GM12878 (cell line): Measurements from ENCODE around the gene ZNF892. TPM values are rescaled to one million over a fixed set of nuclear protein-coding genes. Genes with fewer than 3 reads are reported as not detected.

ENCODE experiments used
- ATAC-seq: fragments of 200-7000 bp; cut with Tn5 transposase; 3 replicates; pipeline ENCODE4 v1.9.1; 2020; ENCODE audit warnings: mild to moderate bottlenecking, moderate library complexity
- BruUV-seq: library from RNA; stranded (reverse); fragments of 400-500 nt; replicated peaks from 2 replicates; lab custom pipeline; 2021; lab: Mats Ljungman, UMichigan
- CTCF ChIA-PET: fragments of 300-600 bp; sonication (Branson Sonifier 250); formaldehyde crosslinking; extraction: SDS; loops from one replicate; lab custom pipeline; 2021; ENCODE audit warnings: inconsistent platforms; lab: Yijun Ruan, JAX
- POLR2A ChIA-PET: fragments of 350-600 bp; formaldehyde crosslinking; extraction: SDS; loops from one replicate; lab custom pipeline; 2021; ENCODE audit warnings: inconsistent platforms; lab: Charles Lee
- RAD21 ChIA-PET: fragments of 300-600 bp; sonication (Branson Sonifier 250); formaldehyde crosslinking; loops from one replicate; lab custom pipeline; 2023; ENCODE audit warnings: antibody characterized with exemption; ENCODE audit not compliant: unreplicated experiment; lab: Charles Lee
- SMC1A ChIA-PET: fragments of 300-600 bp; sonication (Branson Sonifier 250); formaldehyde crosslinking; loops from one replicate; lab custom pipeline; 2023; ENCODE audit not compliant: unreplicated experiment, uncharacterized antibody; lab: Charles Lee
- DNase-seq: peaks from one replicate; pipeline ENCODE4 v3.0.0-alpha.2; 2011; ENCODE audit warnings: low read depth, low spot score
- FAIRE-seq: peaks from 3 replicates; lab custom pipeline; 2011; peaks lifted over from hg19 to GRCh38; lab: Jason Lieb, UNC
- H2AFZ ChIP-seq: 2 replicates; pipeline ENCODE4 v1.6.0; 2011; ENCODE audit warnings: low read depth, low read length, control low read depth; ENCODE audit not compliant: control insufficient read depth
- H3K27ac ChIP-seq: 2 replicates; pipeline ENCODE4 v1.5.1; 2011; ENCODE audit warnings: control low read depth; ENCODE audit not compliant: control insufficient read depth, insufficient read depth
- H3K27me3 ChIP-seq, 2 experiments: replicated peaks in 1 of 2; 2 replicates each; pipeline versions ENCODE4 v1.6.0 to v1.6.1; 2011; ENCODE audit warnings: low read length in 1 of 2; ENCODE audit not compliant: control insufficient read depth in 2 of 2, insufficient read depth in 2 of 2
- H3K36me3 ChIP-seq, 2 experiments: 2 replicates each; pipeline ENCODE4 v1.5.1; 2011; ENCODE audit warnings: low read length in 1 of 2; ENCODE audit not compliant: control insufficient read depth in 2 of 2, insufficient read depth in 2 of 2
- H3K4me1 ChIP-seq: 2 replicates; pipeline ENCODE4 v1.6.1; 2011; ENCODE audit warnings: mild to moderate bottlenecking, low read length, moderate library complexity, mixed read lengths; ENCODE audit not compliant: control insufficient read depth, insufficient read depth
- H3K4me2 ChIP-seq: 2 replicates; pipeline ENCODE4 v1.6.0; 2011; ENCODE audit warnings: control low read depth; ENCODE audit not compliant: control insufficient read depth, insufficient read depth
- H3K4me3 ChIP-seq: fragments of 200-600 bp; sonication (generic); 2 replicates; pipeline ENCODE4 v1.5.1; 2016
- H3K79me2 ChIP-seq: 2 replicates; pipeline ENCODE4 v1.6.0; 2011; ENCODE audit warnings: low read length; ENCODE audit not compliant: control insufficient read depth, insufficient read depth
- H3K9ac ChIP-seq: 2 replicates; pipeline ENCODE4 v1.8.0; 2011; ENCODE audit warnings: low read length, control low read depth, mixed read lengths; ENCODE audit not compliant: control insufficient read depth, insufficient read depth
- H3K9me3 ChIP-seq: replicated peaks from 3 replicates; pipeline ENCODE4 v1.5.1; 2011; ENCODE audit warnings: mild to moderate bottlenecking, low read length; ENCODE audit not compliant: control insufficient read depth, insufficient read depth
- H4K20me1 ChIP-seq: 2 replicates; pipeline ENCODE4 v1.6.0; 2011; ENCODE audit not compliant: control insufficient read depth, insufficient read depth
- ATF2 ChIP-seq: IDR thresholded peaks from 2 replicates; pipeline ENCODE4 v1.6.1; 2012; ENCODE audit warnings: low read length, inconsistent platforms
- CBFB ChIP-seq: IDR thresholded peaks from 2 replicates; pipeline ENCODE4 v1.6.1; 2016; ENCODE audit warnings: antibody characterized with exemption, low read depth
- CHD1 ChIP-seq: IDR thresholded peaks from 2 replicates; pipeline ENCODE4 v1.6.1; 2012; ENCODE audit warnings: low read depth, low read length, improper control_type of control experiment
- E2F8 ChIP-seq: fragments of 450-650 bp; IDR thresholded peaks from 2 replicates; pipeline ENCODE4 v1.6.1; 2018; ENCODE audit warnings: mild to moderate bottlenecking, low read depth, moderate library complexity; ENCODE audit not compliant: partially characterized antibody
- HDAC6 ChIP-seq: fragments of 200-600 bp; sonication (generic); IDR thresholded peaks from one replicate; pipeline ENCODE4 v1.8.0; 2017; ENCODE audit warnings: antibody characterized with exemption; ENCODE audit not compliant: unreplicated experiment
- RFX5 ChIP-seq: IDR thresholded peaks from 2 replicates; pipeline ENCODE4 v1.6.1; 2011; ENCODE audit warnings: low read depth, low read length, improper control_type of control experiment
- ZZZ3 ChIP-seq: IDR thresholded peaks from 2 replicates; pipeline ENCODE4 v1.6.1; 2011; ENCODE audit warnings: low read depth; ENCODE audit not compliant: control insufficient read depth, insufficient read length
- WGBS: methylation state at CpG from one replicate; pipeline ENCODE4 v1.1.6; 2016; ENCODE audit warnings: low lambda C conversion rate; ENCODE audit not compliant: insufficient replicate concordance, insufficient coverage; ENCODE audit errors: missing lambda C conversion rate; 5-methylcytosine and 5-hydroxymethylcytosine counted together
- in situ Hi-C: fragments of 300-500 bp; cut with MboI; formaldehyde crosslinking; loops from 9 replicates; pipeline ENCODE4 v1.14.3; 2018; ENCODE audit warnings: mixed read lengths
- intact Hi-C: fragments of 100-400 bp; cut with micrococcal nuclease; formaldehyde crosslinking; loops from one replicate; pipeline ENCODE4 v1.14.2; 2022; ENCODE audit not compliant: unreplicated experiment
- polyA plus RNA-seq, 11 experiments: library from polyadenylated mRNA; depleted of rRNA in 4 of 11; unstranded in 6 of 11; stranded (reverse) in 5 of 11; fragments of >200 nt; fragmentation: Nextera tagmentation in 4 of 11; fragmentation: Illumina TruSeq in 1 of 11; extraction: Ambion mirVana in 4 of 11; extraction: Trizol in 1 of 11; gene quantifications; 1 replicate in 1 of 11; 2 replicates in 10 of 11; pipeline versions ENCODE4 v1.2.1 to v1.2.3, GENCODE V29; 2011 to 2016; ENCODE audit warnings: inconsistent platforms in 2 of 11, missing spikeins in 2 of 11, low read depth in 1 of 11
- total RNA-seq, 4 experiments: library from RNA; depleted of rRNA in 3 of 4; stranded (reverse); fragments of >200 nt in 3 of 4; fragmentation: Illumina TruSeq in 1 of 4; extraction: Trizol in 1 of 4; gene quantifications; 2 replicates each; pipeline versions ENCODE4 v1.2.1 to v1.2.3, GENCODE V29; 2013 to 2021

The ZNF892 gene
- total and polyA plus RNA-seq, 10 of the 15 experiments (the other 5 are each of a cell fraction or from before 2014, with no cell fraction given): 0.11 to 1.3 (median 0.29) TPM; not detected in 3

DNA sequence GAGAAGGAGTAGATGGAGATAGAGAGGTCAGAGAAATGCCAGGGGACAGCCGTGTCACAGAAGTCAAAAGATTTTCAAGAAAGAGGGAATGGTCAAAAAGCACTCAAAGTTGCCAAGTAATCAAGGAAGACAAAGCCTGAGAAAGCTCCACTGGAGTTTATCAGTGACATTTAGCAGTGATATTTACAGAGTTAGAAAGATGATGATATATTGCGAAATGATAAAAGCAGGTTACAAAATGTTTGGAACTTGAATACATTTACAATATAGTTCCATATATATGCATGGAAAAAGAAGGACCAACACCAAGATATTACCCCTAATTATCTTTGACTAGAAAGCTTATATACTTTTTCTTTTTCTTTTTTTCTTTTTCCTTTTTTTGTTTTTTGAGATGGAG, 21.3 kb upstream of the ZNF892 start:
- no peaks in the 10 kb centered on the region for H4K20me1 ChIP-seq
- H3K36me3 ChIP-seq: peaks cover 0 to 11% of the 10 kb centered on the region in 2 experiments; a peak in 3 of 4 replicates
- H3K27me3 ChIP-seq: no peaks in the 10 kb centered on the region
- H3K4me3 ChIP-seq: no peak overlapping the region
- intact Hi-C loops: no loop called here
- WGBS: 90% methylated on average over 2 of the region's 2 CpGs
- CTCF ChIA-PET: interaction anchor here (0.6 to 2.7 kb wide), 3 partner anchors 14 to 1136 kb away, joined by 3 to 6 read pairs (median 3); no protein-coding TSS in a partner anchor
- H3K9ac ChIP-seq: no peak overlapping the region
- ATAC-seq (no peak), DNase-seq (no peak), FAIRE-seq (no peak)
- in situ Hi-C loops: no loop called here
- H2AFZ ChIP-seq: no peak overlapping the region
- no peak overlapping the region for H3K4me2 ChIP-seq
- no TSS peak for BruUV-seq
- TF ChIP-seq ATF2: no peak
- TF ChIP-seq E2F8: no peak
- TF ChIP-seq RFX5: no peak
- no peak for TF ChIP-seq ZZZ3
- no peak for TF ChIP-seq HDAC6
- TF ChIP-seq CHD1: no peak
- TF ChIP-seq CBFB: no peak
- no peaks in the 10 kb centered on the region for H3K79me2 ChIP-seq
- peaks cover 3% of the 10 kb centered on the region; the same call in 1 of the 3 replicates for H3K9me3 ChIP-seq
- RAD21 ChIA-PET: interaction anchor here (1.0 kb wide), 1 partner anchor 27 kb away, joined by 3 read pairs; the partner anchor contains the start of gene ZNF514
- SMC1A ChIA-PET: no interaction called here
- no peak overlapping the region for H3K27ac ChIP-seq
- no peaks in the 10 kb centered on the region for H3K4me1 ChIP-seq
- POLR2A ChIA-PET: no interaction called here
